ENCODE results near the gene SPSB2. TPM values are rescaled to one million over a fixed set of nuclear protein-coding genes. Genes with fewer than 3 reads are reported as not detected.

The SPSB2 gene
- total and polyA plus RNA-seq, 9 of the 15 experiments (the other 6 are each of a cell fraction or from before 2014, with no cell fraction given), result 0.10 to 10.6 (median 1.9) TPM

- TF ChIP-seq ZBTB33 (CRISPR knock-in tag; IDR thresholded peaks at IDR 0.05), result peak; percentile 5; the same call in 1 of the 2 replicates
- TF ChIP-seq NRF1 (conservative IDR thresholded peaks at IDR 0.05 in 1 of 2, IDR thresholded peaks at IDR 0.05 in 1 of 2), result 0 out of 4 replicates have a peak, but pooled peaks have one; percentile 4 to 6
Observed at GRCh38 chr12:6914947-6915788, 42.1 kb upstream of the SPSB2 start (continued).

DNA sequence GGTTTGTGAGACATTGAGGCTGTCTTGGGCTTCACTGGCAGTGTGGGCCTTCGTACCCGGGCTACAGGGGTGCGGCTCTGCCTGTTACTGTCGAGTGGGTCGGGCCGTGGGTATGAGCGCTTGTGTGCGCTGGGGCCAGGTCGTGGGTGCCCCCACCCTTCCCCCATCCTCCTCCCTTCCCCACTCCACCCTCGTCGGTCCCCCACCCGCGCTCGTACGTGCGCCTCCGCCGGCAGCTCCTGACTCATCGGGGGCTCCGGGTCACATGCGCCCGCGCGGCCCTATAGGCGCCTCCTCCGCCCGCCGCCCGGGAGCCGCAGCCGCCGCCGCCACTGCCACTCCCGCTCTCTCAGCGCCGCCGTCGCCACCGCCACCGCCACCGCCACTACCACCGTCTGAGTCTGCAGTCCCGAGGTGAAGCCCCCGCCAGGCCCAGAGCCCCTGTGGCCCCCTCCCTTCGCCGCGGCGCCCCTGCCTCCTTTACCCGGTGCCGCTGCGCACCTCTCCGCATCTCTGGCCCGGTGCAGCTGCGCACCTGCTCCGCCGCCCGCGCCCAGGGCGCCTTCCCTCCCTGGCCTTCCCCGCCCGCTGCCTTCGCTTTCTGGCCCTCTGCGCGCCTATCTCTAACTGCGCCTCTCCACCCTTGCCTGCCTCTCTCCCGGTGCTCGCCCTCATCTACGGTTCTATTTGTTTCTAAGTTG, 41.3 kb upstream of the SPSB2 start, which contains the start of gene ENO2:
ENO2 (plus strand) TSS at position 335 of the 701 bp plus-strand sequence. CDS start 1,253 bp downstream, outside the sequence.
- no peak for FAIRE-seq
- peak; percentile 44 to 56 (median 48) for DNase-seq (ENCODE audit: extremely low read depth in 1 of 4, low spot score in 3 of 4)
- peaks cover 6% of the 10 kb centered on the region for H3K9me1 ChIP-seq (ENCODE audit: control insufficient read depth, insufficient read depth, low read length)
- H3K4me1 ChIP-seq (replicated peaks in 1 of 2; ENCODE audit: control insufficient read depth in 2 of 2, insufficient read depth in 2 of 2, low read length in 2 of 2), result peaks cover 12 to 40% of the 10 kb centered on the region in 2 experiments; a peak in 4 of 5 replicates
- 13% methylated on average over 3 of the region's 68 CpGs for WGBS (ENCODE audit: insufficient coverage, low coverage, missing lambda C conversion rate)
- H2AFZ ChIP-seq (ENCODE audit: low read depth, low read length), result peak within 1 kb of the TSS; percentile 59
- no TSS peak for BruUV-seq (replicated peaks)
- ChIA-PET POLR2A (no interaction called here), CTCF (ENCODE audit: low intra/inter-chr PET ratio) (no interaction called here)
- intact Hi-C loops (cut with micrococcal nuclease) (no loop called here), in situ Hi-C loops (cut with MboI) (no loop called here)
- peaks cover 13% of the 10 kb centered on the region; the same call in 2 of the 3 replicates for H3K36me3 ChIP-seq (ENCODE audit: control insufficient read depth, insufficient read depth, low read length)
- H3K4me3 ChIP-seq, result peak within 1 kb of the TSS; percentile 46
- H3K27ac ChIP-seq (ENCODE audit: extremely low read depth, low read depth, low read length), result no peak within 1 kb of the TSS; the same call in 2 of the 3 replicates
- H3K9ac ChIP-seq (ENCODE audit: insufficient read depth in 1 of 2, low read depth in 2 of 2, low read length in 2 of 2), result peak within 1 kb of the TSS in 1 of 2 experiments; percentile 84; a peak in 3 of 4 replicates
- H4K20me1 ChIP-seq (replicated peaks; ENCODE audit: control insufficient read depth, insufficient read depth, low read length), result no peaks in the 10 kb centered on the region
- ATAC-seq, result peak; percentile 79
- no peaks in the 10 kb centered on the region for H3K9me3 ChIP-seq (replicated peaks; ENCODE audit: control insufficient read depth, insufficient read depth, low read depth, low read length)
- peak within 1 kb of the TSS; percentile 76 for H3K4me2 ChIP-seq (ENCODE audit: insufficient read depth, low read length)
- H3K27me3 ChIP-seq (ENCODE audit: control insufficient read depth in 2 of 2, insufficient read depth in 2 of 2, low read length in 2 of 2), result no peaks in the 10 kb centered on the region
- peaks cover 19% of the 10 kb centered on the region for H3K79me2 ChIP-seq (ENCODE audit: control insufficient read depth, insufficient read depth, low read length)
- TF ChIP-seq HNRNPLL (IDR thresholded peaks at IDR 0.05; ENCODE audit: low read depth, low read length, poor library complexity, severe bottlenecking) (peak; percentile 38), PCBP1 (IDR thresholded peaks at IDR 0.05; ENCODE audit: low read depth, low read length, poor library complexity, severe bottlenecking) (no peak), VEZF1 (CRISPR knock-in tag; IDR thresholded peaks at IDR 0.05) (0 out of 2 replicates have a peak, but pooled peaks have one; percentile 40)
- TF ChIP-seq, protein P1, sequence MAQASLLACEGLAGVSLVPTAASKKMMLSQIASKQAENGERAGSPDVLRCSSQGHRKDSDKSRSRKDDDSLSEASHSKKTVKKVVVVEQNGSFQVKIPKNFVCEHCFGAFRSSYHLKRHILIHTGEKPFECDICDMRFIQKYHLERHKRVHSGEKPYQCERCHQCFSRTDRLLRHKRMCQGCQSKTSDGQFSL (CRISPR knock-in tag; IDR thresholded peaks at IDR 0.05), result no peak
- TF ChIP-seq, protein P1 (tag; IDR thresholded peaks at IDR 0.05), result no peak
- TF ChIP-seq, protein P2, sequence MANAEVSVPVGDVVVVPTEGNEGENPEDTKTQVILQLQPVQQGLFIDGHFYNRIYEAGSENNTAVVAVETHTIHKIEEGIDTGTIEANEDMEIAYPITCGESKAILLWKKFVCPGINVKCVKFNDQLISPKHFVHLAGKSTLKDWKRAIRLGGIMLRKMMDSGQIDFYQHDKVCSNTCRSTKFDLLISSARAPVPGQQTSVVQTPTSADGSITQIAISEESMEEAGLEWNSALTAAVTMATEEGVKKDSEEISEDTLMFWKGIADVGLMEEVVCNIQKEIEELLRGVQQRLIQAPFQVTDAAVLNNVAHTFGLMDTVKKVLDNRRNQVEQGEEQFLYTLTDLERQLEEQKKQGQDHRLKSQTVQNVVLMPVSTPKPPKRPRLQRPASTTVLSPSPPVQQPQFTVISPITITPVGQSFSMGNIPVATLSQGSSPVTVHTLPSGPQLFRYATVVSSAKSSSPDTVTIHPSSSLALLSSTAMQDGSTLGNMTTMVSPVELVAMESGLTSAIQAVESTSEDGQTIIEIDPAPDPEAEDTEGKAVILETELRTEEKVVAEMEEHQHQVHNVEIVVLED (CRISPR knock-in tag; IDR thresholded peaks at IDR 0.05), result 0 out of 2 replicates have a peak, but pooled peaks have one; percentile 20
- TF ChIP-seq, protein P3, sequence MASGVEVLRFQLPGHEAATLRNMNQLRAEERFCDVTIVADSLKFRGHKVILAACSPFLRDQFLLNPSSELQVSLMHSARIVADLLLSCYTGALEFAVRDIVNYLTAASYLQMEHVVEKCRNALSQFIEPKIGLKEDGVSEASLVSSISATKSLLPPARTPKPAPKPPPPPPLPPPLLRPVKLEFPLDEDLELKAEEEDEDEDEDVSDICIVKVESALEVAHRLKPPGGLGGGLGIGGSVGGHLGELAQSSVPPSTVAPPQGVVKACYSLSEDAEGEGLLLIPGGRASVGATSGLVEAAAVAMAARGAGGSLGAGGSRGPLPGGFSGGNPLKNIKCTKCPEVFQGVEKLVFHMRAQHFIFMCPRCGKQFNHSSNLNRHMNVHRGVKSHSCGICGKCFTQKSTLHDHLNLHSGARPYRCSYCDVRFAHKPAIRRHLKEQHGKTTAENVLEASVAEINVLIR (CRISPR knock-in tag; IDR thresholded peaks at IDR 0.05), result no peak

Data from K562 (cell line).